DND-41 (cell line): Measurements from ENCODE around the gene POC1B.

ENCODE experiments used
- ATAC-seq: fragments of 200-7000 bp; cut with Tn5 transposase; 3 replicates; pipeline ENCODE4 v1.9.1; 2021; ENCODE audit warnings: low read depth; ENCODE audit not compliant: insufficient read depth
- DNase-seq: peaks from one replicate; pipeline ENCODE4 v3.0.0-alpha.2; 2020
- H2AFZ ChIP-seq: 2 replicates; pipeline ENCODE4 v1.6.0; 2012; ENCODE audit warnings: low read depth, low read length
- H3K27ac ChIP-seq: 2 replicates; pipeline ENCODE4 v1.5.1; 2012; ENCODE audit warnings: low read length, inconsistent platforms
- H3K27me3 ChIP-seq: fragments of 200-600 bp; sonication (generic); 2 replicates; pipeline ENCODE4 v1.6.0; 2012; ENCODE audit warnings: low read length, mild to moderate bottlenecking, inconsistent platforms; ENCODE audit not compliant: insufficient read depth, poor library complexity
- H3K36me3 ChIP-seq: 2 replicates; pipeline ENCODE4 v1.5.1; 2012; ENCODE audit warnings: low read length, inconsistent platforms; ENCODE audit not compliant: insufficient read depth
- H3K4me1 ChIP-seq: 2 replicates; pipeline ENCODE4 v1.5.1; 2012; ENCODE audit warnings: mild to moderate bottlenecking, low read length; ENCODE audit not compliant: insufficient read depth
- H3K4me2 ChIP-seq: 2 replicates; pipeline ENCODE4 v1.6.0; 2012; ENCODE audit warnings: mild to moderate bottlenecking, moderate library complexity, low read length, inconsistent platforms; ENCODE audit not compliant: insufficient read depth
- H3K4me3 ChIP-seq, 2 experiments: fragments of 200-600 bp in 1 of 2; shearing (Covaris generic) in 1 of 2; 2 replicates each; pipeline ENCODE4 v1.5.1; 2012 to 2016; ENCODE audit warnings: inconsistent platforms in 2 of 2, low read length in 2 of 2, mild to moderate bottlenecking in 2 of 2, low read depth in 1 of 2, moderate library complexity in 1 of 2
- H3K79me2 ChIP-seq: 2 replicates; pipeline ENCODE4 v1.6.0; 2012; ENCODE audit warnings: low read length, inconsistent platforms; ENCODE audit not compliant: insufficient read depth
- H3K9ac ChIP-seq: 2 replicates; pipeline ENCODE4 v1.6.0; 2012; ENCODE audit warnings: low read depth, mild to moderate bottlenecking, inconsistent platforms, low read length, moderate library complexity
- H3K9me3 ChIP-seq: 2 replicates; pipeline ENCODE4 v1.5.1; 2012; ENCODE audit warnings: low read length, moderate library complexity, mild to moderate bottlenecking, inconsistent platforms; ENCODE audit not compliant: insufficient read depth, severe bottlenecking
- H4K20me1 ChIP-seq: 2 replicates; pipeline ENCODE4 v1.6.0; 2012; ENCODE audit warnings: low read length; ENCODE audit not compliant: insufficient read depth
- CTCF ChIP-seq: IDR thresholded peaks from 2 replicates; pipeline ENCODE4 v1.5.1; 2012; ENCODE audit warnings: borderline replicate concordance, low read length, moderate library complexity, mild to moderate bottlenecking; ENCODE audit not compliant: poor library complexity, severe bottlenecking; ENCODE audit errors: extremely low read depth
- EZH2 ChIP-seq: IDR thresholded peaks from 3 replicates; pipeline ENCODE4 v1.6.1; 2012; ENCODE audit warnings: borderline replicate concordance, low read depth, mild to moderate bottlenecking, moderate library complexity, low read length, inconsistent platforms; ENCODE audit not compliant: severe bottlenecking

The POC1B gene

GRCh38 chr12:89499857-89500256, 26.0 kb downstream of the POC1B start:
- H3K27ac ChIP-seq, result no peak overlapping the region
- no peak overlapping the region for H3K4me2 ChIP-seq
- peaks cover 2% of the 10 kb centered on the region for H3K9me3 ChIP-seq
- no peaks in the 10 kb centered on the region for H3K27me3 ChIP-seq
- H3K4me3 ChIP-seq, result no peak overlapping the region
- H3K4me1 ChIP-seq, result no peaks in the 10 kb centered on the region
- H3K9ac ChIP-seq, result no peak overlapping the region
- ATAC-seq (no peak), DNase-seq (no peak)
- 0 out of 2 replicates have a peak, but pooled peaks cover 2% of the 10 kb centered on the region for H4K20me1 ChIP-seq
- peaks cover 11% of the 10 kb centered on the region for H3K79me2 ChIP-seq
- H2AFZ ChIP-seq, result no peak overlapping the region
- peaks cover 16% of the 10 kb centered on the region for H3K36me3 ChIP-seq
- no peak for TF ChIP-seq CTCF
- no peak for TF ChIP-seq EZH2

- Histone ChIP-seq H3K9ac (no peak overlapping the region), H4K20me1 (0 out of 2 replicates have a peak, but pooled peaks cover 2% of the 10 kb centered on the region), H3K36me3 (peaks cover 23% of the 10 kb centered on the region), H3K4me2 (no peak overlapping the region), H2AFZ (no peak overlapping the region), H3K79me2 (peaks cover 11% of the 10 kb centered on the region), H3K4me1 (no peaks in the 10 kb centered on the region), H3K27ac (no peak overlapping the region), H3K27me3 (no peaks in the 10 kb centered on the region), H3K9me3 (no peaks in the 10 kb centered on the region), H3K4me3 (no peak overlapping the region)
- DNase-seq (no peak), ATAC-seq (no peak)
- TF ChIP-seq CTCF (no peak), EZH2 (no peak)
These were observed 28.4 kb downstream of the POC1B start for GRCh38 chr12:89497467-89497866.

- H3K9me3 ChIP-seq, result no peaks in the 10 kb centered on the region
- no peak for DNase-seq
These were observed 28.8 kb downstream of the POC1B start for GRCh38 chr12:89497005-89497404.

More at GRCh38 chr12:89497005-89497404, 28.8 kb downstream of the POC1B start:
- Histone ChIP-seq H3K27me3 (no peaks in the 10 kb centered on the region), H3K36me3 (peaks cover 23% of the 10 kb centered on the region), H3K4me1 (no peaks in the 10 kb centered on the region), H2AFZ (no peak overlapping the region), H3K4me2 (no peak overlapping the region), H3K79me2 (peaks cover 11% of the 10 kb centered on the region), H3K27ac (no peak overlapping the region), H4K20me1 (0 out of 2 replicates have a peak, but pooled peaks cover 2% of the 10 kb centered on the region), H3K4me3 (no peak overlapping the region), H3K9ac (no peak overlapping the region)
- no peak for TF ChIP-seq CTCF
- no peak for TF ChIP-seq EZH2
- ATAC-seq, result no peak
